Measurements from ENCODE around the gene PBLD. TPM values are rescaled to one million over a fixed set of nuclear protein-coding genes. Genes with fewer than 3 reads are reported as not detected.
"Not testable (repeated sequence)": the region's sequence is repeated elsewhere in the genome, so short reads cannot be mapped to it uniquely, and the experiment has no call there.

The PBLD gene
- total RNA-seq, 1 donor from 2014 or later: 2.4 TPM

GRCh38 chr10:68330852-68331454, 1.8 kb downstream of the PBLD start:
- ATAC-seq: no peak

- no peak for ATAC-seq
These were observed 3.2 kb downstream of the PBLD start for GRCh38 chr10:68329506-68329861.

GRCh38 chr10:68327889-68328786, 4.6 kb downstream of the PBLD start:
- ATAC-seq: no peak

GRCh38 chr10:68324396-68324795, 8.3 kb downstream of the PBLD start:
- not testable (repeated sequence) for ATAC-seq

GRCh38 chr10:68318331-68319059, 14.2 kb downstream of the PBLD start:
- ATAC-seq: no peak

- ATAC-seq: peak; percentile 65
These were observed 17.1 kb downstream of the PBLD start for GRCh38 chr10:68315582-68315981.

- not testable (repeated sequence) for ATAC-seq
These were observed 17.8 kb downstream of the PBLD start for GRCh38 chr10:68314930-68315329.

GRCh38 chr10:68310531-68310930, 22.2 kb downstream of the PBLD start:
- ATAC-seq: no peak

- ATAC-seq: no peak
These were observed 26.9 kb downstream of the PBLD start for GRCh38 chr10:68305854-68306253.

GRCh38 chr10:68303849-68304412, 28.8 kb downstream of the PBLD start:
- no peak for ATAC-seq

GRCh38 chr10:68302871-68303270, 29.9 kb downstream of the PBLD start:
- no peak for ATAC-seq

- ATAC-seq: no peak
These were observed 30.3 kb downstream of the PBLD start for GRCh38 chr10:68302503-68302823.

- peak; percentile 42 for ATAC-seq
These were observed 30.8 kb downstream of the PBLD start for GRCh38 chr10:68301790-68302502.

GRCh38 chr10:68301301-68301700, 31.4 kb downstream of the PBLD start:
- no peak for ATAC-seq

GRCh38 chr10:68296843-68297663, 35.7 kb downstream of the PBLD start:
- no peak for ATAC-seq

GRCh38 chr10:68290736-68291135, 42.0 kb downstream of the PBLD start:
- ATAC-seq: no peak

GRCh38 chr10:68288717-68289116, 44.0 kb downstream of the PBLD start:
- ATAC-seq: no peak

GRCh38 chr10:68284062-68285001, 48.4 kb downstream of the PBLD start:
- no peak for ATAC-seq

GRCh38 chr10:68280758-68281157, 52.0 kb downstream of the PBLD start:
- no peak for ATAC-seq
